Testis (tissue), 3 donors: ENCODE measurements around the gene FILIP1. TPM values are rescaled to one million over a fixed set of nuclear protein-coding genes. Genes with fewer than 3 reads are reported as not detected.

Experiments used
- DNase-seq: peaks from one replicate; pipeline ENCODE4 v3.0.0-alpha.2; 2019
- H3K27ac ChIP-seq, 2 donors: fragments of 200-600 bp; sonication (generic); one replicate each; pipeline ENCODE4 v1.5.1; 2019
- H3K27me3 ChIP-seq: fragments of 200-600 bp; sonication (generic); one replicate; pipeline ENCODE4 v1.5.1; 2019
- H3K36me3 ChIP-seq: fragments of 200-600 bp; sonication (generic); one replicate; pipeline ENCODE4 v1.5.1; 2017; ENCODE audit warnings: low read depth; ENCODE audit errors: missing control alignments
- H3K4me1 ChIP-seq: fragments of 200-600 bp; sonication (generic); one replicate; pipeline ENCODE4 v1.5.1; 2019
- H3K4me3 ChIP-seq, 2 donors: fragments of 200-600 bp; sonication (generic); one replicate each; pipeline ENCODE4 v1.5.1; 2017 to 2019
- H3K9me3 ChIP-seq: fragments of 200-600 bp; sonication (generic); one replicate; pipeline ENCODE4 v1.5.1; 2017
- POLR2A ChIP-seq: fragments of 450-650 bp; IDR thresholded peaks from one replicate; pipeline ENCODE4 v1.6.1; 2017; ENCODE audit warnings: antibody characterized with exemption, mild to moderate bottlenecking, moderate library complexity
- WGBS, 2 donors: methylation state at CpG; one replicate each; pipeline ENCODE4 v1.1.5; 2018; 5-methylcytosine and 5-hydroxymethylcytosine counted together
- intact Hi-C: fragments of 100-400 bp; cut with DNase I; formaldehyde crosslinking; loops from one replicate; pipeline ENCODE4 v1.15.1; 2023; ENCODE audit warnings: low total_unique reads
- polyA plus RNA-seq: library from polyadenylated mRNA; stranded (reverse); fragments of 350-450 nt; fragmentation: Illumina TruSeq; extraction: RNeasy Lipid Tissue Mini Kit (QIAGEN cat#74804); gene quantifications from one replicate; pipeline ENCODE4 v1.2.3, GENCODE V29; 2014; ENCODE audit warnings: low read depth, low replicate concordance; ENCODE audit not compliant: insufficient read depth
- total RNA-seq, 2 donors: library from RNA; depleted of rRNA; stranded (reverse); fragments of >200 nt; gene quantifications; one replicate each; pipeline ENCODE4 v1.2.3, GENCODE V29; 2016
- TF ChIP-seq, protein P1 (sequence below), 3 experiments: fragments of 450-650 bp in 2 of 3; fragments of 200-600 bp in 1 of 3; sonication (generic) in 1 of 3; IDR thresholded peaks; one replicate each; pipeline ENCODE4 v1.5.1; 2016 to 2019; ENCODE audit warnings: antibody characterized with exemption in 3 of 3, mild to moderate bottlenecking in 2 of 3, moderate library complexity in 1 of 3

Gene FILIP1
- total and polyA plus RNA-seq, 3 donors from 2014 or later: 2.0 to 3.1 (median 2.7) TPM

- 72 to 76% methylated on average over 3 of the region's 3 CpGs for WGBS, 2 donors
Measured at GRCh38 chr6:75306064-75306463, 187.5 kb downstream of the FILIP1 start.

DNA sequence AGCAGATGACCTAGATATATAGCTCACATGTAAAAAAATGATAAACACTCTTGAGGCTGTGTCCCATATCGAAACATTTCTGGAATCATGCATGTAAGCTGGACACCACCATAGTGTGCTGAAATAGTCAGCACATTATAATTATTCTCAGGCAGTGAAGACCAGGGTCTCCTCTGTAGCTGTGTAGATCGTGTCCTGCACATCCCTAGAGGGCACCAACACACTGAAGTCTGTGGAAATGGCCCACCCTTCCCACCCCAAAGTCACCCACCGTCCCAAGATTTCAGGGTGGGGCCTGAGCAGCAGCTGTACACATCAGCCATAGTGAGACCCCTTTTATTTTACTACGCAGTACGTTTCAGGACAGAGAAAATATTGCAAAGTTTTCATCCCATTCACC, 188.0 kb downstream of the FILIP1 start:
- Histone ChIP-seq H3K9me3 (no peaks in the 10 kb centered on the region), H3K36me3 (no peaks in the 10 kb centered on the region), H3K4me1 (no peaks in the 10 kb centered on the region), H3K27ac (no peak overlapping the region), H3K27me3 (no peaks in the 10 kb centered on the region), H3K4me3 (no peak overlapping the region)
- TF ChIP-seq, protein P1, sequence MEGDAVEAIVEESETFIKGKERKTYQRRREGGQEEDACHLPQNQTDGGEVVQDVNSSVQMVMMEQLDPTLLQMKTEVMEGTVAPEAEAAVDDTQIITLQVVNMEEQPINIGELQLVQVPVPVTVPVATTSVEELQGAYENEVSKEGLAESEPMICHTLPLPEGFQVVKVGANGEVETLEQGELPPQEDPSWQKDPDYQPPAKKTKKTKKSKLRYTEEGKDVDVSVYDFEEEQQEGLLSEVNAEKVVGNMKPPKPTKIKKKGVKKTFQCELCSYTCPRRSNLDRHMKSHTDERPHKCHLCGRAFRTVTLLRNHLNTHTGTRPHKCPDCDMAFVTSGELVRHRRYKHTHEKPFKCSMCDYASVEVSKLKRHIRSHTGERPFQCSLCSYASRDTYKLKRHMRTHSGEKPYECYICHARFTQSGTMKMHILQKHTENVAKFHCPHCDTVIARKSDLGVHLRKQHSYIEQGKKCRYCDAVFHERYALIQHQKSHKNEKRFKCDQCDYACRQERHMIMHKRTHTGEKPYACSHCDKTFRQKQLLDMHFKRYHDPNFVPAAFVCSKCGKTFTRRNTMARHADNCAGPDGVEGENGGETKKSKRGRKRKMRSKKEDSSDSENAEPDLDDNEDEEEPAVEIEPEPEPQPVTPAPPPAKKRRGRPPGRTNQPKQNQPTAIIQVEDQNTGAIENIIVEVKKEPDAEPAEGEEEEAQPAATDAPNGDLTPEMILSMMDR (IDR thresholded peaks at IDR 0.05): no peak
- no peak for TF ChIP-seq POLR2A
- DNase-seq: no peak
- intact Hi-C loops: loop anchor here (10.0 kb wide), 1 partner anchor 209 kb away; no protein-coding TSS in a partner anchor
- WGBS, 2 donors: 51 to 61% methylated on average over 5 of the region's 5 CpGs

More at GRCh38 chr6:75306064-75306463, 187.5 kb downstream of the FILIP1 start:
- Histone ChIP-seq H3K4me3 (no peak overlapping the region), H3K27me3 (no peaks in the 10 kb centered on the region), H3K27ac (no peak overlapping the region), H3K9me3 (no peaks in the 10 kb centered on the region), H3K36me3 (no peaks in the 10 kb centered on the region), H3K4me1 (no peaks in the 10 kb centered on the region)
- no peak for TF ChIP-seq POLR2A
- TF ChIP-seq, protein P1 (IDR thresholded peaks at IDR 0.05): no peak
- DNase-seq: no peak
- intact Hi-C loops: loop anchor here (10.0 kb wide), 1 partner anchor 209 kb away; no protein-coding TSS in a partner anchor

- Histone ChIP-seq H3K36me3 (no peaks in the 10 kb centered on the region), H3K9me3 (no peaks in the 10 kb centered on the region), H3K4me1 (peaks cover 6% of the 10 kb centered on the region), H3K27ac (no peak overlapping the region), H3K27me3 (no peaks in the 10 kb centered on the region), H3K4me3 (no peak overlapping the region)
- TF ChIP-seq, protein P1 (IDR thresholded peaks at IDR 0.05): no peak
- TF ChIP-seq POLR2A: no peak
- WGBS, 2 donors: 92 to 93% methylated on average over 3 of the region's 3 CpGs
- DNase-seq: no peak
- intact Hi-C loops: loop anchor here (10.0 kb wide), 1 partner anchor 213 kb away; no protein-coding TSS in a partner anchor
Measured at GRCh38 chr6:75302280-75302679, 191.3 kb downstream of the FILIP1 start.

DNA sequence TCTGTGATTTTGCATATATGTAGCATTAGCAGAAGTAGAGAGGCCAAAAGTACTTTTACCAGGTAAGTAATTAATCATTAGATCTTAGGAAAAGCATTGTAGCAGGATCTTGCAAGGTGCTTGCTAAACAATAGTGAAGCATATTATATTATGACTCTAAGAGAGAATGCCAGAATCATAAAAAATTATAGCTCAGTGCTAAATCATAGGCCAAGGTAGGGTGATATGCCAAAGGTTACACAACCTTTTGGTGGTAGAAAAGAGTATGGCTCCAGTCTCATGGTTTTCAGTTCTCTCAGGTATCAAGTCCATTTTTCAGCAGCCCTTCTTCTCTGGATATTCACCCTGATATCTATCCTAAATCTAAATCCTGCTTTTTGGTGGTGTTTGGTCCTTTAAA, 192.1 kb downstream of the FILIP1 start:
- Histone ChIP-seq H3K4me1 (peaks cover 6% of the 10 kb centered on the region), H3K27ac (no peak overlapping the region), H3K9me3 (no peaks in the 10 kb centered on the region), H3K36me3 (no peaks in the 10 kb centered on the region), H3K4me3 (no peak overlapping the region), H3K27me3 (no peaks in the 10 kb centered on the region)
- no peak for TF ChIP-seq POLR2A
- TF ChIP-seq, protein P1 (IDR thresholded peaks at IDR 0.05): no peak
- no peak for DNase-seq
- intact Hi-C loops: loop anchor here (10.0 kb wide), 1 partner anchor 213 kb away; no protein-coding TSS in a partner anchor

- H3K4me3 ChIP-seq: no peak overlapping the region
- H3K9me3 ChIP-seq: no peaks in the 10 kb centered on the region
- intact Hi-C loops: loop anchor here (10.0 kb wide), 1 partner anchor 214 kb away; no protein-coding TSS in a partner anchor
- DNase-seq: no peak
- no peaks in the 10 kb centered on the region for H3K36me3 ChIP-seq
- no peaks in the 10 kb centered on the region for H3K27me3 ChIP-seq
- WGBS, 2 donors: 94 to 95% methylated on average over 2 of the region's 2 CpGs
- TF ChIP-seq, protein P1 (IDR thresholded peaks at IDR 0.05): no peak
- TF ChIP-seq POLR2A: no peak
- H3K4me1 ChIP-seq: peaks cover 6% of the 10 kb centered on the region
- no peak overlapping the region for H3K27ac ChIP-seq
Measured at GRCh38 chr6:75301088-75301487, 192.5 kb downstream of the FILIP1 start.
